HepG2 (cell line): ENCODE results near the gene FDXACB1.

Source experiments
- EP300 ChIP-seq, 3 experiments: sonication (generic) in 1 of 3; formaldehyde crosslinking in 1 of 3; IDR thresholded peaks; 2 replicates each; pipeline versions ENCODE4 v1.5.1 to v1.6.1; 2011 to 2020; ENCODE audit warnings: low read depth in 2 of 3, low read length in 2 of 3, borderline replicate concordance in 1 of 3, improper control_type of control experiment in 1 of 3, mild to moderate bottlenecking in 1 of 3, missing genetic modification reagents in 1 of 3, moderate library complexity in 1 of 3
- EZH2 ChIP-seq: conservative IDR thresholded peaks from 2 replicates; pipeline ENCODE4 v1.6.1; 2012; ENCODE audit warnings: mild to moderate bottlenecking, low read depth, low read length, moderate library complexity
- FOSL1 ChIP-seq: sonication (generic); formaldehyde crosslinking; IDR thresholded peaks from 2 replicates; pipeline ENCODE4 v1.9.0; 2021; ENCODE audit warnings: missing genetic modification reagents, borderline replicate concordance
- SP140L ChIP-seq: sonication (generic); formaldehyde crosslinking; IDR thresholded peaks from 2 replicates; pipeline ENCODE4 v1.4.0; 2020; ENCODE audit warnings: missing genetic modification reagents, borderline replicate concordance

GRCh38 chr11:111910676-111911562, 32.0 kb upstream of the FDXACB1 start:
- TF ChIP-seq SP140L (CRISPR knock-in tag), result no peak
- no peak for TF ChIP-seq EZH2
- TF ChIP-seq FOSL1 (CRISPR knock-in tag), result no peak
- TF ChIP-seq EP300 (IDR thresholded peaks at IDR 0.05; ENCODE audit: low read depth in 2 of 2, low read length in 2 of 2), result no peak
- TF ChIP-seq EP300 (CRISPR knock-in tag; IDR thresholded peaks at IDR 0.05; ENCODE audit: borderline replicate concordance), result no peak
